Choroid plexus epithelial cell (primary cell): Measurements from ENCODE around the gene NUP160.
"Not testable (repeated sequence)": the region's sequence is repeated elsewhere in the genome, so short reads cannot be mapped to it uniquely, and the experiment has no call there.

ENCODE experiments used
- DNase-seq: peaks from one replicate; pipeline ENCODE4 v3.0.0-alpha.2; 2010; ENCODE audit warnings: low read depth
- H3K4me3 ChIP-seq: 2 replicates; pipeline ENCODE4 v1.5.1; 2011; ENCODE audit warnings: low read depth, mild to moderate bottlenecking, control low read depth, low read length, moderate library complexity
- CTCF ChIP-seq: conservative IDR thresholded peaks from 2 replicates; pipeline ENCODE4 v1.5.1; 2011; ENCODE audit warnings: low read depth, mild to moderate bottlenecking, control low read depth, inconsistent platforms, low read length, moderate library complexity

The NUP160 gene

GRCh38 chr11:47887910-47888569, 39.9 kb upstream of the NUP160 start:
- H3K4me3 ChIP-seq: no peak overlapping the region
- TF ChIP-seq CTCF: no peak
- DNase-seq: no peak

GRCh38 chr11:47886096-47886495, 37.9 kb upstream of the NUP160 start:
- DNase-seq: peak; percentile 87
- no peak for TF ChIP-seq CTCF
- H3K4me3 ChIP-seq: no peak overlapping the region

GRCh38 chr11:47882437-47882836, 34.3 kb upstream of the NUP160 start:
- not testable (repeated sequence) for H3K4me3 ChIP-seq, DNase-seq

- TF ChIP-seq CTCF: no peak
- H3K4me3 ChIP-seq: no peak overlapping the region
- DNase-seq: no peak
Measured at GRCh38 chr11:47881145-47881544, 33.0 kb upstream of the NUP160 start.

GRCh38 chr11:47879259-47880158, 31.4 kb upstream of the NUP160 start:
- H3K4me3 ChIP-seq: no peak overlapping the region
- TF ChIP-seq CTCF: no peak
- no peak for DNase-seq

- DNase-seq: peak; percentile 10
- H3K4me3 ChIP-seq: not testable (repeated sequence)
Measured at GRCh38 chr11:47875858-47876257, 27.7 kb upstream of the NUP160 start.

- no peak for DNase-seq
- no peak overlapping the region for H3K4me3 ChIP-seq
- TF ChIP-seq CTCF: no peak
Measured at GRCh38 chr11:47870404-47870803, 22.3 kb upstream of the NUP160 start.
